Gastroesophageal sphincter (tissue), 4 donors: ENCODE results near the gene PHACTR1. TPM values are rescaled to one million over a fixed set of nuclear protein-coding genes. Genes with fewer than 3 reads are reported as not detected.

Source experiments
- ATAC-seq: fragments of 150-250 bp; one replicate; pipeline ENCODE4 v1.9.1; 2016; ENCODE audit warnings: mild to moderate bottlenecking, moderate library complexity
- H3K27ac ChIP-seq, 4 donors: fragments of 200-600 bp; sonication (generic) in 3 of 4; 1 replicate in 3 of 4; 2 replicates in 1 of 4; pipeline ENCODE4 v1.5.1; 2016 to 2019
- H3K27me3 ChIP-seq: fragments of 200-600 bp; sonication (generic); one replicate; pipeline ENCODE4 v1.5.1; 2019
- H3K36me3 ChIP-seq, 2 donors: fragments of 200-600 bp; sonication (generic); one replicate each; pipeline ENCODE4 v1.5.1; 2019; ENCODE audit warnings: control low read depth in 1 of 2
- H3K4me1 ChIP-seq, 3 donors: fragments of 200-600 bp; sonication (generic); 1 replicate in 2 of 3; 2 replicates in 1 of 3; pipeline ENCODE4 v1.5.1; 2016 to 2019; ENCODE audit warnings: control low read depth in 2 of 3
- H3K4me3 ChIP-seq, 2 donors: fragments of 200-600 bp; sonication (generic); one replicate each; pipeline ENCODE4 v1.5.1; 2019; ENCODE audit warnings: mild to moderate bottlenecking in 1 of 2, moderate library complexity in 1 of 2
- H3K9me3 ChIP-seq, 3 donors: fragments of 200-600 bp; sonication (generic); one replicate each; pipeline ENCODE4 v1.5.1; 2017 to 2019; ENCODE audit warnings: control low read depth in 2 of 3
- EP300 ChIP-seq: sonication (generic); formaldehyde crosslinking; IDR thresholded peaks from one replicate; pipeline ENCODE4 v1.6.1; 2017; ENCODE audit warnings: antibody characterized with exemption, mild to moderate bottlenecking
- POLR2A ChIP-seq, 2 donors: fragments of 450-650 bp; IDR thresholded peaks; one replicate each; pipeline ENCODE4 v1.6.1; 2017; ENCODE audit warnings: antibody characterized with exemption in 2 of 2, mild to moderate bottlenecking in 2 of 2, moderate library complexity in 1 of 2
- POLR2AphosphoS5 ChIP-seq: sonication (generic); formaldehyde crosslinking; IDR thresholded peaks from one replicate; pipeline ENCODE4 v1.6.1; 2017; ENCODE audit warnings: antibody characterized with exemption
- WGBS, 2 donors: methylation state at CpG; one replicate each; pipeline ENCODE4 v1.1.5; 2018; ENCODE audit warnings: low coverage in 1 of 2; 5-methylcytosine and 5-hydroxymethylcytosine counted together
- total RNA-seq, 4 donors: library from RNA; depleted of rRNA; stranded (reverse); fragments of >200 nt; gene quantifications; one replicate each; pipeline ENCODE4 v1.1.0, GENCODE V29; 2016
- TF ChIP-seq, protein P1 (sequence below), 4 experiments: fragments of 200-600 bp in 2 of 4; fragments of 450-650 bp in 2 of 4; sonication (generic) in 1 of 4; IDR thresholded peaks; one replicate each; pipeline ENCODE4 v1.5.1; 2017 to 2019; ENCODE audit warnings: antibody characterized with exemption in 4 of 4, mild to moderate bottlenecking in 2 of 4, moderate library complexity in 2 of 4

The PHACTR1 gene
- total RNA-seq, 4 donors from 2014 or later = 0.20 to 27.3 (median 2.2) TPM

DNA sequence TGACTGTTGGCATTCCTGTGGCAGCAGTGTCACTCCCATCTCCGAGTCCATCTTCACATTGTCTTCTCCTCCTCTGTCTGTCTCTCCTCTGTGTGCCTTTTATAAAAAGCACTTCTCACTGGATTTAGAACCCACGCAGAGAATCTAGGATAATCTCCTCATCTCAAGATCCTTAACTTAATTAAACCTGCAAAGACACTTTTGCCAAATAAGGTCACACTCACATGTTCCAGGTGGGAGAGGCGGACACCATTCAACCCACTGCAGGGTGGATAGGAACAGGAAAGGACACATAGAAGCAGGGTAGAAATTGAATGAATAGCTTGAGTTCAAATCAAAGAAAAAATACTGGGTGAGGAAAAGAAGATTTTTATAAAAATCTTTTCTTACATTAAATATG lies 292.5 kb downstream of the PHACTR1 start:
- no peaks in the 10 kb centered on the region for H3K9me3 ChIP-seq
- ATAC-seq = no peak
- no peaks in the 10 kb centered on the region for H3K36me3 ChIP-seq
- H3K27me3 ChIP-seq = peaks cover 39% of the 10 kb centered on the region
- H3K4me1 ChIP-seq = peaks cover 0 to 16% (median 1%) of the 10 kb centered on the region in 3 donors
- WGBS, 2 donors = 98 to 100% methylated on average over 2 to 3 of the region's 3 CpGs
- TF ChIP-seq, protein P1, sequence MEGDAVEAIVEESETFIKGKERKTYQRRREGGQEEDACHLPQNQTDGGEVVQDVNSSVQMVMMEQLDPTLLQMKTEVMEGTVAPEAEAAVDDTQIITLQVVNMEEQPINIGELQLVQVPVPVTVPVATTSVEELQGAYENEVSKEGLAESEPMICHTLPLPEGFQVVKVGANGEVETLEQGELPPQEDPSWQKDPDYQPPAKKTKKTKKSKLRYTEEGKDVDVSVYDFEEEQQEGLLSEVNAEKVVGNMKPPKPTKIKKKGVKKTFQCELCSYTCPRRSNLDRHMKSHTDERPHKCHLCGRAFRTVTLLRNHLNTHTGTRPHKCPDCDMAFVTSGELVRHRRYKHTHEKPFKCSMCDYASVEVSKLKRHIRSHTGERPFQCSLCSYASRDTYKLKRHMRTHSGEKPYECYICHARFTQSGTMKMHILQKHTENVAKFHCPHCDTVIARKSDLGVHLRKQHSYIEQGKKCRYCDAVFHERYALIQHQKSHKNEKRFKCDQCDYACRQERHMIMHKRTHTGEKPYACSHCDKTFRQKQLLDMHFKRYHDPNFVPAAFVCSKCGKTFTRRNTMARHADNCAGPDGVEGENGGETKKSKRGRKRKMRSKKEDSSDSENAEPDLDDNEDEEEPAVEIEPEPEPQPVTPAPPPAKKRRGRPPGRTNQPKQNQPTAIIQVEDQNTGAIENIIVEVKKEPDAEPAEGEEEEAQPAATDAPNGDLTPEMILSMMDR (IDR thresholded peaks at IDR 0.05) = no peak
- TF ChIP-seq EP300 = no peak
- no peak for TF ChIP-seq POLR2A (IDR thresholded peaks at IDR 0.05)
- no peak for TF ChIP-seq POLR2AphosphoS5
- H3K4me3 ChIP-seq = no peak overlapping the region
- no peak overlapping the region for H3K27ac ChIP-seq

DNA sequence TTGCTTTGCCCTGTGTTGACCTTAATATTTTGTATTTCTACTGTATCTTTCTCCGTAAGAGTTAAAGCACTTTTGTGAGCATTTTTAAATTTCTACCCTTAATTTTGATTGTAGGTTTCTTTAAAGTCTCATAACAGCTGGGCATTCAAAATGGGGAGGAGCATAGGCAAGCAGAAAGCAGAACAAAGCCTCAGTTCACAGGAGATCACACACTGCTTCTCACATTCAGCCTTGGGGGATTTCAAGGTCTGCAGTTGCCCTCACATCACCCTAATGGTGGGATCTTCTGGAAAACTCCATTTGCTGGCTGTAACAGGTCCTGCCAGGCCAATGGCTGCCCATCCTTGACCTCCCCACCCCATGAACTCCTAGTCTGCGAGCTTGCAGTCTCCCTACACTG lies 292.9 kb downstream of the PHACTR1 start:
- H3K4me1 ChIP-seq = peaks cover 0 to 20% (median 3%) of the 10 kb centered on the region in 3 donors
- 93% methylated on average over 2 of the region's 2 CpGs for WGBS, 2 donors
- H3K27me3 ChIP-seq = peaks cover 43% of the 10 kb centered on the region
- no peak overlapping the region for H3K4me3 ChIP-seq
- no peak overlapping the region for H3K27ac ChIP-seq
- no peaks in the 10 kb centered on the region for H3K9me3 ChIP-seq
- no peaks in the 10 kb centered on the region for H3K36me3 ChIP-seq
- ATAC-seq = no peak
- TF ChIP-seq, protein P1 (IDR thresholded peaks at IDR 0.05) = no peak
- no peak for TF ChIP-seq EP300
- no peak for TF ChIP-seq POLR2A (IDR thresholded peaks at IDR 0.05)
- TF ChIP-seq POLR2AphosphoS5 = no peak

DNA sequence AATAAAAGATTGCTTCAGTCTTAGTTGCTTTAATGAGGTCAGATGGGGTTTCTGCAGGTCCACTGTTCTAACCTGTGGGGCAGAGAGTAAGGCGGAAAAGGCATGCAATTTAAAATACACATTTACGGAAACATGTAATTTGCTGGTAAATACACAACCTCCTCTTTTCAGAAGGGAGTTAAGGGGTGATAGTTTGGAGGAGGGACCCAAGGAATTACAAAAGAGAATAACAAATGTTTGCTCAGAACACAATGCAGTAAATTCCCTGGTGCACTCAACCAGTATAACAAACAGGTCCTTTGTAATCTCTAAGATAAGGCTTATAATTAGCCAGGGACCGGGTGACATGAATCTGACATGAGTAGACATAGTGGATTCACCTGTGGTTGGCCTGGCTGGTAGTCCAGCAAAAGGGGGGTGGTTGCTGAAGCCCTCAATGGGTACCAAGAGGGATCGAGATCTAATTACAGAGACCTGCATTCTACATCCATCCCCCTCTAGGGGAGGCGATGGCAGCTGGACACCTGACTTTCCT lies 295.1 kb downstream of the PHACTR1 start:
- H3K4me3 ChIP-seq = no peak overlapping the region
- no peaks in the 10 kb centered on the region for H3K36me3 ChIP-seq
- no peaks in the 10 kb centered on the region for H3K9me3 ChIP-seq
- peaks cover 0 to 25% (median 3%) of the 10 kb centered on the region in 3 donors for H3K4me1 ChIP-seq
- H3K27ac ChIP-seq = no peak overlapping the region
- 90 to 97% methylated on average over 5 of the region's 5 CpGs for WGBS, 2 donors
- ATAC-seq = no peak
- TF ChIP-seq POLR2AphosphoS5 = no peak
- TF ChIP-seq, protein P1 (IDR thresholded peaks at IDR 0.05) = no peak
- TF ChIP-seq POLR2A (IDR thresholded peaks at IDR 0.05) = no peak
- no peak for TF ChIP-seq EP300
- peaks cover 51% of the 10 kb centered on the region for H3K27me3 ChIP-seq

DNA sequence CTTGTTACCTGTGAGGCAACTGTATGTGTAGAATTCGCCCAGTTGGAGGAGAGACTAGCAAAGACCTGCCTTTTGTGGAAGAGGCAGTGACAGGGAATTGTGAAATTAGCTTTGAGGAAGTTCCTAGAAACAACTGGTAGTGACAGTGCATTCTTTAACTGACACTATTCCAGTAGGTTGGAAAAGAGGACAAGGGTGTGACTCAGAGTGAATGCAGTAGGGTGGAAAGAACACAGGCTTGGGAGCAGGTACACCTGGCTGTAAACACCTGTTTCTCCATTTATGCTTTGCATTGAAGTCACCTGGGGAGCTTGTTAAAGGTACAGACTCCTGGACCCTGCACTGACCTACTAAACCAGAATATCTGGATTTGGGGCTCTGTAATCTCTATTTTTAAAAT lies 295.7 kb downstream of the PHACTR1 start:
- H3K36me3 ChIP-seq = no peaks in the 10 kb centered on the region
- H3K4me1 ChIP-seq = peaks cover 0 to 25% (median 3%) of the 10 kb centered on the region in 3 donors
- ATAC-seq = no peak
- TF ChIP-seq, protein P1 (IDR thresholded peaks at IDR 0.05) = no peak
- no peak for TF ChIP-seq EP300
- TF ChIP-seq POLR2AphosphoS5 = no peak
- no peak for TF ChIP-seq POLR2A (IDR thresholded peaks at IDR 0.05)
- H3K27ac ChIP-seq = no peak overlapping the region
- no peak overlapping the region for H3K4me3 ChIP-seq
- H3K27me3 ChIP-seq = peaks cover 51% of the 10 kb centered on the region
- WGBS, 2 donors = 100% methylated on average over 1 of the region's 1 CpG
- H3K9me3 ChIP-seq = no peaks in the 10 kb centered on the region

DNA sequence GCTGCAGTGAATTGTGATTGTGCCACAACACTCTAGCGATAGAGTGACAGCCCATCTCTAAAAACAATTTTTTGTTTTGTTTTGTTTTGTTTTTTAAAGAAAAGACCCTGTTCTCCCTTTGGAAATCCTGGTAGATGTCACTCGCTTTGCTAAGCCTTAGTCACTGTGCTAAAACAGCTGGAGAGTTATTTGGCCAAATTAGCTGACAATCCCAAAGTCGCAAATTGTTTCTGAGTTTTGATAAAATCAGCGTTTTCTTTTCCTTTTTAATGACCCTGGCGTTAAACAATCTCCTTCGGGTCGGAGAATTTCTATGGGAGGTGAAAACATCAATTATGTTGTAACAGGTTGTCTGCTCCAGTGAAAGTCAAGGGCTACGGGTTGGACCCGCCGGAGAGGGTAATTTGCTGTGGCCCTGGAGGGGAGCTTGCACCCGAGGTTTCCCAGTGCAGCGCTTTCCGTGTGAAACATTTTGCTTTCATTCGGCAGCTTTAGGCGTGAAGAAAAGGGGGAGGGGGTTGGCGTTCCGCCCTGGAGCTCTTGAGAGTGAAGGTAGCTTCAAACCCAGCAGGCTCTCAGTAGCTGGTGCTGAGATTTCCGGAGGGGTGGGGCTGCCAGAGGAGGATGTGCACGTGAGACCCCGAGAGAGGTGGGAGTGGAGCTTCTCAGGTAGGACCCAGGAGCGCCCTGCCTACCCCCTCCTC lies 296.6 kb downstream of the PHACTR1 start:
- TF ChIP-seq POLR2A (IDR thresholded peaks at IDR 0.05) (no peak), POLR2AphosphoS5 (no peak), EP300 (no peak)
- TF ChIP-seq, protein P1 (IDR thresholded peaks at IDR 0.05) = no peak
- Histone ChIP-seq H3K4me1 (peaks cover 0 to 25% (median 3%) of the 10 kb centered on the region in 3 donors), H3K36me3 (no peaks in the 10 kb centered on the region), H3K4me3 (peak overlapping the region; percentile 16 to 55), H3K27ac (no peak overlapping the region), H3K9me3 (no peaks in the 10 kb centered on the region), H3K27me3 (peaks cover 51% of the 10 kb centered on the region)
- 26 to 37% methylated on average over 8 to 11 of the region's 21 CpGs for WGBS, 2 donors
- no peak for ATAC-seq
